CD14-positive monocyte (primary cell): ENCODE measurements around the gene PIP5K1C. TPM values are rescaled to one million over a fixed set of nuclear protein-coding genes. Genes with fewer than 3 reads are reported as not detected.

Experiments
- DNase-seq, 3 donors: peaks; one replicate each; pipeline ENCODE4 v3.0.0-alpha.2; 2011 to 2022
- H2AFZ ChIP-seq: 2 replicates; pipeline ENCODE4 v1.6.0; 2012; ENCODE audit warnings: mild to moderate bottlenecking, low read depth, low read length, inconsistent platforms; ENCODE audit not compliant: insufficient read depth, poor library complexity, severe bottlenecking
- H3K27ac ChIP-seq, 2 donors: 1 replicate in 1 of 2; 2 replicates in 1 of 2; pipeline ENCODE4 v1.5.1; 2012 to 2013; ENCODE audit warnings: low read length in 2 of 2, control low read depth in 1 of 2, inconsistent platforms in 1 of 2, low read depth in 1 of 2, mild to moderate bottlenecking in 1 of 2
- H3K27me3 ChIP-seq, 2 donors: one replicate each; pipeline versions ENCODE4 v1.6.0 to v1.6.1; 2011 to 2013; ENCODE audit warnings: low read length in 2 of 2; ENCODE audit not compliant: control insufficient read depth in 2 of 2, insufficient read depth in 2 of 2
- H3K36me3 ChIP-seq, 2 donors: replicated peaks in 1 of 2; 1 replicate in 1 of 2; 2 replicates in 1 of 2; pipeline versions ENCODE4 v1.5.1 to v1.6.1; 2012 to 2013; ENCODE audit warnings: low read length in 2 of 2, control low read depth in 1 of 2, inconsistent platforms in 1 of 2, mild to moderate bottlenecking in 1 of 2; ENCODE audit not compliant: insufficient read depth in 2 of 2, control insufficient read depth in 1 of 2
- H3K4me1 ChIP-seq, 2 donors: 1 replicate in 1 of 2; 2 replicates in 1 of 2; pipeline versions ENCODE4 v1.5.1 to v1.6.1; 2012 to 2013; ENCODE audit warnings: low read length in 2 of 2, control low read depth in 1 of 2, inconsistent platforms in 1 of 2, mild to moderate bottlenecking in 1 of 2, moderate library complexity in 1 of 2; ENCODE audit not compliant: insufficient read depth in 2 of 2, control insufficient read depth in 1 of 2
- H3K4me2 ChIP-seq: replicated peaks from 2 replicates; pipeline ENCODE3; 2012; ENCODE audit warnings: low read length, moderate library complexity, mild to moderate bottlenecking; ENCODE audit not compliant: poor library complexity, severe bottlenecking; ENCODE audit errors: extremely low read depth
- H3K4me3 ChIP-seq, 3 experiments: fragments of 200-600 bp in 1 of 3; sonication (generic) in 1 of 3; replicated peaks in 1 of 3; 1 replicate in 2 of 3; 2 replicates in 1 of 3; pipeline ENCODE4 v1.5.1; 2011 to 2013; ENCODE audit warnings: low read length in 3 of 3, mild to moderate bottlenecking in 3 of 3, control low read depth in 2 of 3, low read depth in 2 of 3, inconsistent platforms in 1 of 3, moderate library complexity in 1 of 3
- H3K79me2 ChIP-seq: 2 replicates; pipeline ENCODE4 v1.6.0; 2012; ENCODE audit warnings: mild to moderate bottlenecking, control low read depth, inconsistent platforms, low read length, moderate library complexity; ENCODE audit not compliant: insufficient read depth
- H3K9ac ChIP-seq: 2 replicates; pipeline ENCODE4 v1.6.0; 2017; ENCODE audit warnings: low read length, mild to moderate bottlenecking; ENCODE audit not compliant: insufficient read depth, poor library complexity, severe bottlenecking
- H3K9me3 ChIP-seq, 2 donors: replicated peaks in 1 of 2; 1 replicate in 1 of 2; 2 replicates in 1 of 2; pipeline versions ENCODE4 v1.5.1 to v1.6.1; 2012 to 2013; ENCODE audit warnings: low read length in 2 of 2, control low read depth in 1 of 2; ENCODE audit not compliant: control insufficient read depth in 1 of 2, insufficient read depth in 1 of 2
- H4K20me1 ChIP-seq: 2 replicates; pipeline ENCODE4 v1.6.0; 2012; ENCODE audit warnings: mild to moderate bottlenecking, low read length, control low read depth, moderate library complexity; ENCODE audit not compliant: insufficient read depth
- H3K27ac Mint-ChIP-seq, 7 donors: one replicate each; pipeline ENCODE4 v1.8.0; 2020; ENCODE audit warnings: mild to moderate bottlenecking in 7 of 7, mixed read lengths in 7 of 7, moderate library complexity in 6 of 7, inconsistent platforms in 2 of 7
- H3K27me3 Mint-ChIP-seq, 3 donors: one replicate each; pipeline ENCODE4 v1.8.0; 2021 to 2022; ENCODE audit warnings: low read depth in 3 of 3, mild to moderate bottlenecking in 3 of 3, mixed read lengths in 3 of 3, moderate library complexity in 3 of 3, inconsistent platforms in 1 of 3
- H3K36me3 Mint-ChIP-seq, 2 donors: one replicate each; pipeline ENCODE4 v1.8.0; 2020; ENCODE audit warnings: mixed read lengths in 2 of 2, inconsistent platforms in 1 of 2, mild to moderate bottlenecking in 1 of 2
- H3K4me1 Mint-ChIP-seq: one replicate; pipeline ENCODE4 v1.8.0; 2020; ENCODE audit warnings: mild to moderate bottlenecking, mixed read lengths
- H3K4me3 Mint-ChIP-seq, 2 donors: one replicate each; pipeline ENCODE4 v1.8.0; 2020; ENCODE audit warnings: mild to moderate bottlenecking in 2 of 2, mixed read lengths in 2 of 2, moderate library complexity in 1 of 2
- H3K9me3 Mint-ChIP-seq, 7 donors: one replicate each; pipeline ENCODE4 v1.8.0; 2020 to 2022; ENCODE audit warnings: mixed read lengths in 7 of 7, mild to moderate bottlenecking in 6 of 7, moderate library complexity in 6 of 7, inconsistent platforms in 2 of 7
- WGBS: methylation state at CpG from one replicate; pipeline ENCODE4 v1.1.5; 2013; ENCODE audit warnings: missing lambda C conversion rate; ENCODE audit not compliant: insufficient coverage; 5-methylcytosine and 5-hydroxymethylcytosine counted together
- intact Hi-C, 2 donors: fragments of 100-400 bp; cut with micrococcal nuclease; formaldehyde crosslinking; loops; one replicate each; pipeline versions ENCODE4 v1.15.0 to v1.15.1; 2023
- polyA plus RNA-seq, 3 donors: library from polyadenylated mRNA; depleted of rRNA in 1 of 3; unstranded in 2 of 3; stranded (reverse) in 1 of 3; fragments of 300-500 nt in 2 of 3; fragments of >200 nt in 1 of 3; fragmentation: Illumina TruSeq in 2 of 3; gene quantifications; 1 replicate in 2 of 3; 2 replicates in 1 of 3; pipeline ENCODE4 v1.2.3, GENCODE V29; 2012 to 2021
- TF ChIP-seq, protein P1 (sequence below): fragments of 200-600 bp; IDR thresholded peaks from one replicate; pipeline ENCODE4 v1.8.0; 2022; ENCODE audit warnings: antibody characterized with exemption, mild to moderate bottlenecking

The PIP5K1C gene
- polyA plus RNA-seq, 3 donors = 6.5 to 19.5 (median 10.1) TPM

DNA sequence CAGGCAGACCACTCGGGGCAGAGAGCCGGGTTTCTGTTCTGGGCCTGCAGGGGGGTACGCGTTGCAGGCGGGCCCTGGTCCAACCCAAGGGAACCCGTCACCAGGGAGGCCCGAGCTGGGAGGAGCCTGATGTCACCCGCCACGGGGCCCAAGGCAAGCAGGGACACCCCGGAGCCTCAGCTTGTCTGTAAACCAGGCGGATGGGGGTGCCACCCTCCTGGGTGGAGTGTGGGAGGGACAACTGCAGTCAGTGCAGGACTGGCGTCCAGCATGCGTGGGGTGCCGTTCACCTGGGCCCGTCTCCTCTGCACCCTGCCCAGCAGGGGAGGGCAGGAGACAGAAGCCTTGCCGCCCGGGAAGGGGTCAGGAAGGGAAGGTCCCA lies 80.6 kb downstream of the PIP5K1C start:
- H3K36me3 Mint-ChIP-seq = peaks cover 34 to 70% of the 10 kb centered on the region in 2 donors
- peaks cover 18% of the 10 kb centered on the region for H4K20me1 ChIP-seq
- H3K27ac ChIP-seq = no peak overlapping the region
- H3K4me3 ChIP-seq = no peak overlapping the region
- no peak for DNase-seq
- H3K4me1 Mint-ChIP-seq = peaks cover 15% of the 10 kb centered on the region
- H3K79me2 ChIP-seq = peaks cover 8% of the 10 kb centered on the region
- no peak overlapping the region for H3K27ac Mint-ChIP-seq
- intact Hi-C loops = loop anchor here in 1 of 2 donors (5.0 kb wide), 1 partner anchor 72 kb away; no protein-coding TSS in a partner anchor
- H3K27me3 Mint-ChIP-seq = no peaks in the 10 kb centered on the region
- TF ChIP-seq, protein P1, sequence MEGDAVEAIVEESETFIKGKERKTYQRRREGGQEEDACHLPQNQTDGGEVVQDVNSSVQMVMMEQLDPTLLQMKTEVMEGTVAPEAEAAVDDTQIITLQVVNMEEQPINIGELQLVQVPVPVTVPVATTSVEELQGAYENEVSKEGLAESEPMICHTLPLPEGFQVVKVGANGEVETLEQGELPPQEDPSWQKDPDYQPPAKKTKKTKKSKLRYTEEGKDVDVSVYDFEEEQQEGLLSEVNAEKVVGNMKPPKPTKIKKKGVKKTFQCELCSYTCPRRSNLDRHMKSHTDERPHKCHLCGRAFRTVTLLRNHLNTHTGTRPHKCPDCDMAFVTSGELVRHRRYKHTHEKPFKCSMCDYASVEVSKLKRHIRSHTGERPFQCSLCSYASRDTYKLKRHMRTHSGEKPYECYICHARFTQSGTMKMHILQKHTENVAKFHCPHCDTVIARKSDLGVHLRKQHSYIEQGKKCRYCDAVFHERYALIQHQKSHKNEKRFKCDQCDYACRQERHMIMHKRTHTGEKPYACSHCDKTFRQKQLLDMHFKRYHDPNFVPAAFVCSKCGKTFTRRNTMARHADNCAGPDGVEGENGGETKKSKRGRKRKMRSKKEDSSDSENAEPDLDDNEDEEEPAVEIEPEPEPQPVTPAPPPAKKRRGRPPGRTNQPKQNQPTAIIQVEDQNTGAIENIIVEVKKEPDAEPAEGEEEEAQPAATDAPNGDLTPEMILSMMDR = no peak
- 88% methylated on average over 13 of the region's 17 CpGs for WGBS
- H3K9me3 ChIP-seq = no peaks in the 10 kb centered on the region
- no peak overlapping the region for H2AFZ ChIP-seq
- H3K4me3 Mint-ChIP-seq = no peak overlapping the region
- H3K36me3 ChIP-seq = peaks cover 39 to 52% of the 10 kb centered on the region in 2 donors
- H3K27me3 ChIP-seq = no peaks in the 10 kb centered on the region
- no peaks in the 10 kb centered on the region for H3K9me3 Mint-ChIP-seq
- H3K9ac ChIP-seq = no peak overlapping the region
- H3K4me1 ChIP-seq = peaks cover 0 to 8% of the 10 kb centered on the region in 2 donors
- H3K4me2 ChIP-seq = no peak overlapping the region

DNA sequence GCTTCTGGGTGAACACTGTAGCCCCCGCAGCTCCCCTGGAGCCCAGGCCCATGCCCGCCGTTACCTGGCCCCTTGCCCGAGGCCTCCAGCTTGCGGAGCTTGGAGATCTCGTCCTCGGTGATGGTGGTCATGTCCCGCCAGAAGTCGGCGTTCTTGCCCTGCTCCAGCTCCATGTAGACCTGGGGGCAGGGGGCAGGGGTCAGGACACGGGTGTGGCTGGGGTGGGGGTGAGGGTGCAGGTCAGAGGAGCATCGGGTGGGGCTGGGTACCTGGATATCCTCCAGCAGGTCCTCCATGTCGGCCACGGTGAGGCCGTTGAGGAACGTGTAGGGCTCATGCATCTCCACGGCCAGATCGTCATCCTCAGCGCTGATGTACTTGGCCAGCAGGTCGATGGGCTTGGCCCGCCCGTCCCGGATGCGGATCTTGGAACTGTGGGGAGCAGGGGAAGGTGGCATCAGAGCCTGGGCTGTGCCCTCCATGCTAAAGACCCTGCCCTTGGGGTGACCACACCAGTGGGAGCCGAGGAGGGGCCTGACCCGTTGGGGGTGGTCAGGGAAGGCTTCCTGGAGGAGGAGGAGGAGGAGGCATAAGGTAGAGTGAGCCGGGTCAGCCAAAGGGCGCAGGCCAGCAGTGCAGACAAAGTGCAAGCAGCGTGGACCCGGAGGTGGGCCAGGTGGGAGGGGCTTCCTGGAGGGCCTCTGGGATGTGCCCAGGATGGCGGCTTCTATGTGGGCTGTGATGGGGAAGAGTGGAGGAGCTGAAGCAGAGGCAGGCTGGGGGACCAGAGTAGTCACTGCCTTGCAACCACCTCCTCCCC lies 81.2 kb downstream of the PIP5K1C start:
- H3K4me1 Mint-ChIP-seq = peaks cover 9% of the 10 kb centered on the region
- H3K36me3 Mint-ChIP-seq = peaks cover 33 to 73% of the 10 kb centered on the region in 2 donors
- Histone ChIP-seq H3K36me3 (peaks cover 41 to 55% of the 10 kb centered on the region in 2 donors), H4K20me1 (peaks cover 12% of the 10 kb centered on the region), H3K79me2 (peaks cover 2% of the 10 kb centered on the region), H3K4me2 (no peak overlapping the region), H3K27me3 (no peaks in the 10 kb centered on the region), H2AFZ (no peak overlapping the region), H3K4me3 (no peak overlapping the region), H3K27ac (no peak overlapping the region), H3K9ac (no peak overlapping the region), H3K4me1 (peaks cover 0 to 5% of the 10 kb centered on the region in 2 donors), H3K9me3 (no peaks in the 10 kb centered on the region)
- no peak overlapping the region for H3K27ac Mint-ChIP-seq
- H3K9me3 Mint-ChIP-seq = no peaks in the 10 kb centered on the region
- no peak for DNase-seq
- WGBS = 93% methylated on average over 31 of the region's 31 CpGs
- TF ChIP-seq, protein P1 = peak; percentile 50
- H3K27me3 Mint-ChIP-seq = no peaks in the 10 kb centered on the region
- intact Hi-C loops = loop anchor here in 1 of 2 donors (5.0 kb wide), 1 partner anchor 72 kb away; no protein-coding TSS in a partner anchor
- H3K4me3 Mint-ChIP-seq = no peak overlapping the region
